Activated CD4-positive, alpha-beta T cell treated with anti-CD3 and anti-CD28 coated beads for 48 hours (primary cell): ENCODE measurements around the gene ZNF534.
"Not testable (repeated sequence)": the region's sequence is repeated elsewhere in the genome, so short reads cannot be mapped to it uniquely, and the experiment has no call there.

Experiments
- DNase-seq: peaks from one replicate; pipeline ENCODE4 v3.0.0-alpha.2; 2020

ZNF534 gene

GRCh38 chr19:52500474-52500873 lies 71.5 kb downstream of the ZNF534 start:
- not testable (repeated sequence) for DNase-seq

GRCh38 chr19:52500991-52501390 lies 72.0 kb downstream of the ZNF534 start:
- not testable (repeated sequence) for DNase-seq
